ENCODE results near the gene RBPJL.

- no peak for TF ChIP-seq CTCF (IDR thresholded peaks at IDR 0.05; ENCODE audit: insufficient read depth, low read length, poor library complexity, severe bottlenecking)
- no peak for TF ChIP-seq EZH2phosphoT487 (conservative IDR thresholded peaks at IDR 0.05; ENCODE audit: low read length)
These were observed 52.9 kb downstream of the RBPJL start for GRCh38 chr20:45359406-45360148.
